Loucy (cell line): ENCODE data around the gene NPC1.

Experiments
- EZH2phosphoT487 ChIP-seq: fragments of 200-600 bp; IDR thresholded peaks from 2 replicates; pipeline ENCODE4 v1.6.1; 2018; ENCODE audit warnings: antibody characterized with exemption, mild to moderate bottlenecking, moderate library complexity, borderline replicate concordance
- TF ChIP-seq, protein P1 (sequence below): fragments of 200-600 bp; sonication (generic); conservative IDR thresholded peaks from 2 replicates; pipeline ENCODE4 v1.5.1; 2014; ENCODE audit warnings: mild to moderate bottlenecking, antibody characterized with exemption, low read length

DNA sequence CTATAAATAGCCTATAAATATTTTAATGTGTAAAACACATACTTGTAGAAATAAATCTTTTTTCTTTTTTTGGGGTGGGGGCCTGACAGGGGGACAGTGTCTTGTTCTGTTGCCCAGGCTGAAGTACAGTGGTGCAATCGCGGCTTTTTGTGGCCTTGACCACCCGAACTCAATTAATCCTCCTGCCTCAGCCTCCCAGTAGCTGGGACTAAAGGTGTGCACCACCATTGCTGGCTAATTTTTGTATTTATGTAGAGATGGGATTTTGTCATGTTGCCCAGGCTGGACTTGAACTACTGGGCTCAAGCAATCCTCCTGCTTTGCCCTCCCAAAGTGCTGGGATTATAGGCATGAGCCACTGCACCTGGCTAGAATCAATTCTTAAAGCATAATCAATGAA lies 37.6 kb downstream of the NPC1 start:
- TF ChIP-seq, protein P1, sequence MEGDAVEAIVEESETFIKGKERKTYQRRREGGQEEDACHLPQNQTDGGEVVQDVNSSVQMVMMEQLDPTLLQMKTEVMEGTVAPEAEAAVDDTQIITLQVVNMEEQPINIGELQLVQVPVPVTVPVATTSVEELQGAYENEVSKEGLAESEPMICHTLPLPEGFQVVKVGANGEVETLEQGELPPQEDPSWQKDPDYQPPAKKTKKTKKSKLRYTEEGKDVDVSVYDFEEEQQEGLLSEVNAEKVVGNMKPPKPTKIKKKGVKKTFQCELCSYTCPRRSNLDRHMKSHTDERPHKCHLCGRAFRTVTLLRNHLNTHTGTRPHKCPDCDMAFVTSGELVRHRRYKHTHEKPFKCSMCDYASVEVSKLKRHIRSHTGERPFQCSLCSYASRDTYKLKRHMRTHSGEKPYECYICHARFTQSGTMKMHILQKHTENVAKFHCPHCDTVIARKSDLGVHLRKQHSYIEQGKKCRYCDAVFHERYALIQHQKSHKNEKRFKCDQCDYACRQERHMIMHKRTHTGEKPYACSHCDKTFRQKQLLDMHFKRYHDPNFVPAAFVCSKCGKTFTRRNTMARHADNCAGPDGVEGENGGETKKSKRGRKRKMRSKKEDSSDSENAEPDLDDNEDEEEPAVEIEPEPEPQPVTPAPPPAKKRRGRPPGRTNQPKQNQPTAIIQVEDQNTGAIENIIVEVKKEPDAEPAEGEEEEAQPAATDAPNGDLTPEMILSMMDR, result no peak
- TF ChIP-seq EZH2phosphoT487, result no peak
